ENCODE measurements around the gene ZBED3.

ZBED3 gene

GRCh38 chr5:77076961-77077828, 9.9 kb downstream of the ZBED3 start:
- peak; percentile 42 for DNase-seq

GRCh38 chr5:77074745-77075144, 12.3 kb downstream of the ZBED3 start:
- DNase-seq = no peak

DNA sequence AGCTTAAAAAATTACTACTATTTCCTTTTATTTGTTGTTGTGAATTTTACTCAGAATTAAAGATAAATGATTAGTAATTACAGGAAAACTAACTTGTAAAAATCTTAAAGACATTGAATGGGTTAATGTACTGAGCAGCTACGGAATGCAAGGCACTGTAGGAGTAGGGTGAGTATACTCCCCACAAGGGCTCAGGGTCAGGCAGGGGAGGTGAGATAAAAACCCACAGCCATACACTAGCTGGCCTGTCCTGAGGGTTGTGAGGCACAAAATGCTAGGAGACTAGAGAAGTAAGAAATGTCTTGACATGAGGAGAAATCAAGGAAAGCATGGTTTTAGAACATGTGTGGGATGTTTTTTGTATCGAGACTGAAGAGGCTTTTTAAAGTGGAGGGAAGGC, 13.4 kb downstream of the ZBED3 start:
- no peak for DNase-seq

- no peak for DNase-seq
Observed at GRCh38 chr5:77066823-77067442, 20.2 kb downstream of the ZBED3 start.

DNA sequence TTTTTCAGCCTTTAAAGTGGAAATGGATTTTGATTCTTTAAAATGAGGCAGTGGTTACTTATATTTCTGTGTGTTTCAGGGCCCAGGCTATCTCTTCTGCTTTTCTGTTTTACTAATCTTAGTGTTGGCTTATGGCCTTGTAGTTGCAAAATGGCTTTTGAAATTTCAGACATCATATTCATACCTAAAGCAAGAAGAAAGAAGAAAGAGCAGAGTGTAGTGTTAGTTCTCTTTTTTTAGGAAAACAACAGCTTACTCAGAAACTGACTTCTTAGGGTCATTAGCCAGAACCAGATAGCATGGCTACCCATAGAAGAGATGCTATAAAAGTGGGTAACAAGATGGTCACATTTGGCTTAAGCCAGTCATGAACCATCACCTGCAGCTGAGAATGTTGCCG, 20.9 kb downstream of the ZBED3 start:
- DNase-seq = no peak

DNA sequence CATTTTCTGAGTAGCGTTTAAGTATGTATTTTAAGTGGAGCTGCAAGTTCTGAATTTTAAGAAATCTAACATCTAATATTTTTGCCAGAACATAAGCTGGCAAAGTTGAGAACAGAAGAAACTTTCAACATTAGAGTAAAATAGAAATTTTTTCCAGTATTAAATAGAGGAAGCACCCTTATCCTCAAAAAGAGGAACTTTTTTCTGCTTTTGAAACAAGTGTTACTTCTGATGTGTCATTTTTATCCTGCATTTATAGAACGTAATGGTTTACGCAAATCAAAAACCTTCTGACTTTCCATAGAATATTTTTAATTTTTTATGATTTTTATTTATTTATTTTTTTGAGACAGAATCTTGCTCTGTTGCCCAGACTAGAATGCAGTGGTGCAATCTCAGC, 21.8 kb downstream of the ZBED3 start:
- DNase-seq = no peak

- DNase-seq = no peak
Observed at GRCh38 chr5:77064040-77064439, 23.0 kb downstream of the ZBED3 start.

DNA sequence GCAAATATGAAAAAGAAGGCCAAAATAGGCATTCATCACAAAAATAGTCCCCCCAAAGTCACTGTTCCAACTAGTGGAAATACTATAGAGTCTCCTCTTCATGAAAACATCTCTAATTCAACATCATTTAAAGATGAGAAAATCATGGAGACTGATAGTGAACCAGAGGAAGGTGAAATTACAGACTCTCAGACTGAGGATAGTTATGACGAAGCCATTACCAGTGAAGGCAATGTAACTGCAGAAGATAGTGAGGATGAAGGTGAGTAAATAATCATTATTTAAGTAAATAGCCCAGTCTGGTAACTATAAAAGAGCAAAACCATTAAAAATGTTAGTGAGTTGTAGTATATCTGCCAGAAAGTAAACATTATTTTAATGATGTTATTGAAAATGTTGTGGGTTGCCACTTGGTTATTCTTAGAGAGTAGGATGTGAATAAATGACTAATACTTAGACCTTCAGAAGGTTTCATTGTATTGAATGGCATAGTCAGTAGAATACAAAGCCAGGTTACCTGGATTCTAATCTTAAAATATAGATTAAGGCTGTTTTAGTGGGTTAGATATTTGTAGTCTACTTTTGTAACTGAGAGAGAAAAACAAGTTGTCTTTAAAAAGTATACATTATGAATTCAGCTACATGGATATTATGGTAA, 40.5 kb downstream of the ZBED3 start:
- no peak for DNase-seq

- no peak for DNase-seq
Observed at GRCh38 chr5:77035950-77036349, 51.1 kb downstream of the ZBED3 start.

- DNase-seq = no peak
Observed at GRCh38 chr5:77033338-77033737, 53.7 kb downstream of the ZBED3 start.

- DNase-seq = no peak
Observed at GRCh38 chr5:77032635-77033034, 54.5 kb downstream of the ZBED3 start.

GRCh38 chr5:77031891-77032290, 55.2 kb downstream of the ZBED3 start:
- DNase-seq = no peak

DNA sequence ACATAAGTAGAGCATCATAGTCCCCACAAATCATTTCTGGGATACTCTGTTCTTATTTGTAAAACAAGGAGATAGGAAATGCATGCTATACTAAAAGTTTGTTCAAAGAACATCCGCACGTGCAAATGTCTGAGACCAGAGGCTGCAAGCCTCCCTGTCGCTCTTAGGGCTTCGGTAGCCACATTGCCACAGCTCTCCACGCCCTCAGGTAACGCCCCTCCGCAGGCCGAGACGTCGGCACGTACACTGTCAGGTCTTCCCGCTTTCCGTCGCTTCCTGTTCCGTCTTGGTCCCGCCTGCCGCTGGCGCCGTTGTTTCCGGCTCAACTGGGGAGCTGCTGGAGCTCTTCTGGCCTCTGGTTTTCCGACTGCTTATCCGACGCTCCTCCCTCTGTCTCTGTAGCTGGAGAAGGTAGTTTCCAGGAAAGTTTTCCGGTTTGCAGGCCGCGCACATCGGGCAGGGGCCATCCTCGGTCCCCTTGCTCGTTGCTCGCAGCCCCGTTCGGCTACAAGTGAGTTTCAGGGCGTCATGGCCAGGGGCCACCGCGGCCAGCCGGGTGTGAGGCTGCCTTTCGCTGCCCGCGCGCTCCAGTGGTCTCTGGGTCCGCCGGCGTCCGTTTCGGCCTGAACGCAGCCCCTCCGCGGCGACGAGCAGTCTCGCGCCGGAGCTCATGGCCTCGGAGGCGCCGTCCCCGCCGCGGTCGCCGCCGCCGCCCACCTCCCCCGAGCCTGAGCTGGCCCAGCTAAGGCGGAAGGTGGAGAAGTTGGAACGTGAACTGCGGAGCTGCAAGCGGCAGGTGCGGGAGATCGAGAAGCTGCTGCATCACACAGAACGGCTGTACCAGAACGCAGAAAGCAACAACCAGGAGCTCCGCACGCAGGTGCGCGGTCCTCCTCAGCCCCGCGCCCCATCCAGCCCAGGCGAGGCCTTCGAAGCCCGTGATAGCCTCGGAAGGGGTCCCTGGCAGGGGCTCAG, 56.7 kb downstream of the ZBED3 start, which contains the start of gene AGGF1:
Gene AGGF1 (plus strand): TSS at position 308 of the 975 bp plus-strand sequence. CDS start 363 bp downstream, at position 671.
- peak; percentile 94 for DNase-seq

DNA sequence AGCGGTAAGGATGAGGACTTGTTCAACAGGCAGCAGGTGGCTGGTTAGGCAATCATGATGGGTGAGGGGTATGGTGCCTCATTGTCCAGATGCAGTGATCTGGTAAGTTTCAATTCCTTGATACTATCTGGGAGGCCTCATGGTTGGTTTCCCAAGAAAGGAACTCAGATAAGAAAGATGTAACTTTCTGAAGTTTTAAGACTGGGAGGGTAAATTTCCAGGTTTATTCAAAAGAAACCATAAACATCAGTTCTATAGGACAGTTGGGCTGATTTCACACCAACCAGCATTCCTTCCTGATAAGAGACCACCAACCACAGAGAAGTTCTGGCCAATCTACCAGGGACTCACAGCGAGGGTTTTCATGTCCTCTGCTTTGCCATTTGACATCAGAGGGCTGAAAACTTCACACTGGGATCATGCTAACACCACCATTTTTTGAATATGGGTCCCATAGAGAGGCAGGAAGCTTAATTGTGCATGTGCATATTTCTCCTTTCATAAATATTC, 57.7 kb downstream of the ZBED3 start:
- no peak for DNase-seq

GRCh38 chr5:77028631-77029375, 58.3 kb downstream of the ZBED3 start:
- no peak for DNase-seq

GRCh38 chr5:77024490-77024889, 62.6 kb downstream of the ZBED3 start:
- DNase-seq = no peak

DNA sequence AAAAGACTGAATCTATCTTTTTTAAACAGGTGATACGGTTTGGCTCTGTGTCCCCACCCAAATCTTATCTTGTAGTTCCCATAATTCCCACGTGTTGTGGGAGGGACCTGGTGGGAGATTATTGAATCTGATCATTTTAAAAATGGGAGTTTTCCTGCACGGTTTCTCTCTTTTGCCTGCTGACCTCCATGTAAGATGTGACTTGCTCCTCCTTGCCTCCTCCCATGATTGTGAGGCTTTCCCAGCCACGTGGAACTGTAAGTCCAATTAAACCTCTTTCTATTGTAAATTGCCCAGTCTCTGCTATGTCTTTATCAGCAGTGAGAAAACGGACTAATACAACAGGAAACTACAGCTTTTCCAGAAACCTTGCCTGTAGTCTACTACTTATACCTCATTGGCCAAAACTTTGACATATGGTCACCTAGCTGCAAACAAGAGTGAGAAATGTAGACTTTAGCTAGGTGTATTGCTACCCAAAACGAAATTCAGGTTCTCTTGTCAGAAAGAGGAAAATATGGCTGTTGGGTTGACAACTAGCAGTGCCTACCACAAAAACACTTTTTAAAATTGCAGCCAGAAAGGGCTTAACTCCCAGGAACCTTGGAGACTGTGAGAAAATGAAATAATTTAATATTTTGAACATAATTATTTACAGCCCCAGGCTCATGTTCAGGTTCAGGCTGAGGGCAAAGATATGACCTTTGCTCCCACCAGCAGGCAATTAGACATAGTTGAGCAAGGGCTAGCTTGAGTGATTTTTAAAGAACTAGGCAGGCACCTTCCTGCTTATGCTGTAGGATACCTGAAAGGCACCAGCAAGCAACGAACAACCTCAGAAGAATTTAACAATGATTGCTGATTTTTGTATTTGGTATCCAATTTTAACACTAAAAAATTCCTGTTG, 64.3 kb downstream of the ZBED3 start:
- no peak for DNase-seq
